HEK293T (cell line): Measurements from ENCODE around the gene HSPG2.

Source experiments
- CTCF ChIA-PET: fragments of 350-600 bp; formaldehyde crosslinking; extraction: SDS; loops from one replicate; lab custom pipeline; 2021; ENCODE audit warnings: antibody characterized with exemption, inconsistent platforms; lab: Yijun Ruan, JAX
- POLR2A ChIA-PET: fragments of 350-600 bp; formaldehyde crosslinking; extraction: SDS; loops from one replicate; lab custom pipeline; 2020; ENCODE audit warnings: antibody characterized with exemption, inconsistent platforms; lab: Yijun Ruan, JAX
- DNase-seq: peaks from one replicate; pipeline ENCODE4 v3.0.0; 2012; ENCODE audit warnings: mixed read lengths; ENCODE audit errors: extremely low spot score
- ARNT ChIP-seq: fragments of 450-650 bp; IDR thresholded peaks from 2 replicates; pipeline ENCODE4 v1.6.1; 2017; ENCODE audit warnings: mild to moderate bottlenecking
- BHLHE40 ChIP-seq: fragments of 450-650 bp; IDR thresholded peaks from 2 replicates; pipeline ENCODE4 v1.6.1; 2016; ENCODE audit warnings: mild to moderate bottlenecking, moderate library complexity, borderline replicate concordance
- CTBP1 ChIP-seq: fragments of 450-650 bp; IDR thresholded peaks from 2 replicates; pipeline ENCODE4 v1.6.1; 2016; ENCODE audit warnings: borderline replicate concordance
- ELF4 ChIP-seq: fragments of 450-650 bp; IDR thresholded peaks from 2 replicates; pipeline ENCODE4 v1.6.1; 2017; ENCODE audit warnings: antibody characterized with exemption
- FOXA1 ChIP-seq: fragments of 450-650 bp; IDR thresholded peaks from 2 replicates; pipeline ENCODE4 v1.6.1; 2016; ENCODE audit warnings: mild to moderate bottlenecking
- FOXK2 ChIP-seq: fragments of 450-650 bp; IDR thresholded peaks from 2 replicates; pipeline ENCODE4 v1.6.1; 2016; ENCODE audit warnings: mild to moderate bottlenecking
- FOXM1 ChIP-seq: fragments of 450-650 bp; IDR thresholded peaks from 2 replicates; pipeline ENCODE4 v1.6.1; 2017; ENCODE audit warnings: mild to moderate bottlenecking, borderline replicate concordance
- HDGF ChIP-seq: fragments of 450-650 bp; IDR thresholded peaks from 2 replicates; pipeline ENCODE4 v1.6.1; 2017; ENCODE audit warnings: antibody characterized with exemption, borderline replicate concordance
- L3MBTL2 ChIP-seq: fragments of 450-650 bp; conservative IDR thresholded peaks from 2 replicates; pipeline ENCODE4 v1.6.1; 2016; ENCODE audit warnings: mild to moderate bottlenecking
- LEF1 ChIP-seq: fragments of 450-650 bp; IDR thresholded peaks from 2 replicates; pipeline ENCODE4 v1.6.1; 2017; ENCODE audit warnings: mild to moderate bottlenecking, borderline replicate concordance
- NFRKB ChIP-seq: fragments of 450-650 bp; IDR thresholded peaks from 2 replicates; pipeline ENCODE4 v1.6.1; 2016; ENCODE audit warnings: mild to moderate bottlenecking, moderate library complexity
- PKNOX1 ChIP-seq: fragments of 450-650 bp; IDR thresholded peaks from 2 replicates; pipeline ENCODE4 v1.6.1; 2016
- SP1 ChIP-seq: fragments of 450-650 bp; IDR thresholded peaks from 2 replicates; pipeline ENCODE4 v1.6.1; 2017
- SUZ12 ChIP-seq: fragments of 450-650 bp; IDR thresholded peaks from 2 replicates; pipeline ENCODE4 v1.6.1; 2016; ENCODE audit warnings: mild to moderate bottlenecking
- TARDBP ChIP-seq: fragments of 450-650 bp; IDR thresholded peaks from 2 replicates; pipeline ENCODE4 v1.6.1; 2016
- ZNF384 ChIP-seq: fragments of 450-650 bp; IDR thresholded peaks from 2 replicates; pipeline ENCODE4 v1.6.1; 2016

HSPG2 gene

GRCh38 chr1:21870611-21871010 lies 66.5 kb downstream of the HSPG2 start:
- POLR2A ChIA-PET, result no interaction called here
- no peak for DNase-seq
- no peak for TF ChIP-seq ZNF384
- no peak for TF ChIP-seq SP1
- TF ChIP-seq CTBP1, result no peak
- no peak for TF ChIP-seq BHLHE40
- no peak for TF ChIP-seq ELF4
- TF ChIP-seq L3MBTL2, result no peak
- TF ChIP-seq PKNOX1, result no peak
- TF ChIP-seq FOXM1, result no peak
- no peak for TF ChIP-seq LEF1
- no peak for TF ChIP-seq HDGF
- no peak for TF ChIP-seq FOXK2
- CTCF ChIA-PET, result no interaction called here

- no peak for DNase-seq
- ChIA-PET POLR2A (no interaction called here), CTCF (no interaction called here)
- TF ChIP-seq SP1, result no peak
- TF ChIP-seq FOXA1, result no peak
- no peak for TF ChIP-seq HDGF
- TF ChIP-seq L3MBTL2, result no peak
- no peak for TF ChIP-seq ZNF384
- no peak for TF ChIP-seq FOXK2
- no peak for TF ChIP-seq TARDBP
- no peak for TF ChIP-seq ELF4
- no peak for TF ChIP-seq CTBP1
- TF ChIP-seq LEF1, result no peak
- no peak for TF ChIP-seq SUZ12
- TF ChIP-seq PKNOX1, result no peak
- TF ChIP-seq BHLHE40, result no peak
- TF ChIP-seq FOXM1, result no peak
- no peak for TF ChIP-seq NFRKB
These were observed 67.4 kb downstream of the HSPG2 start for GRCh38 chr1:21869620-21870121.

- TF ChIP-seq FOXK2 (no peak), PKNOX1 (no peak), BHLHE40 (no peak), ARNT (no peak), HDGF (no peak), LEF1 (no peak), NFRKB (no peak), ELF4 (no peak), CTBP1 (no peak), ZNF384 (no peak), SP1 (no peak), FOXA1 (no peak)
- ChIA-PET POLR2A (no interaction called here), CTCF (no interaction called here)
- no peak for DNase-seq
These were observed 68.1 kb downstream of the HSPG2 start for GRCh38 chr1:21868941-21869454.

GRCh38 chr1:21868482-21868881 lies 68.6 kb downstream of the HSPG2 start:
- ChIA-PET CTCF (interaction anchor here (0.7 kb wide), 1 partner anchor 665 kb away, joined by 3 read pairs; no protein-coding TSS in a partner anchor), POLR2A (no interaction called here)
- TF ChIP-seq LEF1, result no peak
- TF ChIP-seq L3MBTL2, result no peak
- no peak for TF ChIP-seq NFRKB
- TF ChIP-seq BHLHE40, result no peak
- TF ChIP-seq ELF4, result no peak
- no peak for TF ChIP-seq TARDBP
- no peak for TF ChIP-seq FOXM1
- TF ChIP-seq SUZ12, result no peak
- TF ChIP-seq HDGF, result no peak
- no peak for DNase-seq

GRCh38 chr1:21867451-21867996 lies 69.6 kb downstream of the HSPG2 start:
- POLR2A ChIA-PET, result no interaction called here
- CTCF ChIA-PET, result interaction anchor here (0.7 kb wide), 1 partner anchor 666 kb away, joined by 3 read pairs; no protein-coding TSS in a partner anchor
- TF ChIP-seq ZNF384 (no peak), NFRKB (no peak), ELF4 (no peak), PKNOX1 (no peak), BHLHE40 (no peak), L3MBTL2 (no peak), ARNT (no peak), FOXM1 (no peak), LEF1 (no peak), FOXA1 (no peak)
- no peak for DNase-seq

GRCh38 chr1:21866707-21867043 lies 70.4 kb downstream of the HSPG2 start:
- ChIA-PET POLR2A (no interaction called here), CTCF (no interaction called here)
- no peak for TF ChIP-seq CTBP1
- no peak for TF ChIP-seq SP1
- TF ChIP-seq NFRKB, result no peak
- TF ChIP-seq FOXM1, result no peak
- TF ChIP-seq L3MBTL2, result no peak
- no peak for TF ChIP-seq SUZ12
- TF ChIP-seq ZNF384, result no peak
- no peak for TF ChIP-seq FOXA1
- TF ChIP-seq TARDBP, result no peak
- no peak for DNase-seq
